GM12891 (cell line): ENCODE data around the gene DIP2B.

Experiments
- PAX5 ChIP-seq: IDR thresholded peaks from 2 replicates; pipeline ENCODE4 v1.6.1; 2011; ENCODE audit warnings: low read length, moderate library complexity, mild to moderate bottlenecking; ENCODE audit not compliant: insufficient read depth, severe bottlenecking
- POLR2A ChIP-seq: IDR thresholded peaks from 2 replicates; pipeline ENCODE4 v1.6.1; 2011; ENCODE audit warnings: low read depth, low read length, control low read depth
- POLR2AphosphoS5 ChIP-seq: IDR thresholded peaks from 2 replicates; pipeline ENCODE4 v1.6.1; 2011; ENCODE audit warnings: low read depth, low read length, control low read depth
- SPI1 ChIP-seq: IDR thresholded peaks from 2 replicates; pipeline ENCODE4 v1.6.1; 2011; ENCODE audit warnings: low read depth, low read length, control low read depth
- TAF1 ChIP-seq: IDR thresholded peaks from 2 replicates; pipeline ENCODE4 v1.6.1; 2011; ENCODE audit warnings: low read depth, low read length, control low read depth

DNA sequence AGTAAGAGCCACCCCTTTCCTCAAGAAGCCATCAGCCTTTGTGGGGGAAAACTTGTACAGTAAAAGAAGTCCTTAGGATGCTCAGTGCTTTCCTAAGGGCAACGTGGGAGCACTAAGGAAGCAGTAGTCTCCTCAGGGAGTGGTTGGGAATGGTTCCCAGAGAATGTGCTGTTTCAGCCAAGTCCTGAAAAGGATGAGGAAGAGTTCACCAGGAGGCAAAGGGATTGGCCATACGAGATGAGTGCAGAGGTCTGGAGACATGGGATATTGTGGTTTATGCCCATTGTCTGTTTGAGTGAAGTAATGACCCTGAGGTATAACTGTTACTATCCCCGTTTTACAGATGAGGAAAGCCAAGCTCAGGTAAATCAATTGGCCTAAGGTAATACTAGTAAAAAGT lies 173.1 kb downstream of the DIP2B start:
- TF ChIP-seq POLR2AphosphoS5, result no peak
- TF ChIP-seq POLR2A, result no peak
- no peak for TF ChIP-seq TAF1
- TF ChIP-seq SPI1, result no peak
- TF ChIP-seq PAX5, result no peak
